H9 (cell line): ENCODE results near the gene MS4A6E. TPM values are rescaled to one million over a fixed set of nuclear protein-coding genes. Genes with fewer than 3 reads are reported as not detected.

ENCODE experiments used
- DNase-seq: peaks from one replicate; pipeline ENCODE4 v3.0.0-alpha.2; 2017
- H2AFZ ChIP-seq: one replicate; pipeline ENCODE4 v1.6.1; 2013; ENCODE audit warnings: mild to moderate bottlenecking, low read length, control low read depth, moderate library complexity
- H2AK5ac ChIP-seq: 2 replicates; pipeline ENCODE4 v1.6.1; 2013; ENCODE audit warnings: low read length, control low read depth, mixed read lengths; ENCODE audit not compliant: insufficient read length
- H2BK120ac ChIP-seq: one replicate; pipeline ENCODE4 v1.6.1; 2013; ENCODE audit warnings: low read depth, mild to moderate bottlenecking, low read length, control low read depth, inconsistent platforms; ENCODE audit not compliant: poor library complexity, severe bottlenecking
- H2BK12ac ChIP-seq: 2 replicates; pipeline ENCODE4 v1.6.1; 2013; ENCODE audit warnings: low read length, control low read depth, mixed read lengths, low read depth; ENCODE audit not compliant: insufficient read length
- H2BK15ac ChIP-seq: 2 replicates; pipeline ENCODE4 v1.6.1; 2013; ENCODE audit warnings: low read depth, low read length, control low read depth
- H2BK20ac ChIP-seq: one replicate; pipeline ENCODE4 v1.6.1; 2013; ENCODE audit warnings: low read depth, mild to moderate bottlenecking, low read length, control low read depth, inconsistent platforms; ENCODE audit not compliant: poor library complexity, severe bottlenecking
- H2BK5ac ChIP-seq: 2 replicates; pipeline ENCODE4 v1.6.1; 2013; ENCODE audit warnings: low read length, control low read depth, mixed read lengths; ENCODE audit not compliant: insufficient read length
- H3K14ac ChIP-seq: 2 replicates; pipeline ENCODE4 v1.6.1; 2013; ENCODE audit warnings: low read length, control low read depth; ENCODE audit not compliant: insufficient read depth
- H3K18ac ChIP-seq: 2 replicates; pipeline ENCODE4 v1.6.1; 2013; ENCODE audit warnings: low read depth, mild to moderate bottlenecking, mixed read lengths, low read length, control low read depth; ENCODE audit not compliant: insufficient read length
- H3K23ac ChIP-seq: 2 replicates; pipeline ENCODE4 v1.6.1; 2013; ENCODE audit warnings: low read length, control low read depth, mixed read lengths, low read depth; ENCODE audit not compliant: insufficient read length
- H3K23me2 ChIP-seq: 2 replicates; pipeline ENCODE4 v1.6.1; 2013; ENCODE audit warnings: low read depth, mild to moderate bottlenecking, mixed read lengths, low read length, control low read depth; ENCODE audit not compliant: insufficient read length, poor library complexity, severe bottlenecking
- H3K27ac ChIP-seq: 2 replicates; pipeline ENCODE4 v1.5.1; 2013; ENCODE audit warnings: low read length, control low read depth, mixed read lengths, low read depth; ENCODE audit not compliant: insufficient read length
- H3K27me3 ChIP-seq: 2 replicates; pipeline ENCODE4 v1.6.1; 2013; ENCODE audit warnings: low read length, control low read depth, inconsistent platforms; ENCODE audit not compliant: insufficient read depth
- H3K4ac ChIP-seq: 2 replicates; pipeline ENCODE4 v1.6.1; 2013; ENCODE audit warnings: low read depth, mild to moderate bottlenecking, control low read depth, inconsistent platforms, low read length, moderate library complexity
- H3K4me1 ChIP-seq: 2 replicates; pipeline ENCODE4 v1.6.1; 2013; ENCODE audit warnings: low read length, control low read depth, inconsistent platforms; ENCODE audit not compliant: insufficient read depth
- H3K4me2 ChIP-seq: 2 replicates; pipeline ENCODE4 v1.6.1; 2013; ENCODE audit warnings: low read length, control low read depth, mixed read lengths; ENCODE audit not compliant: insufficient read length, insufficient read depth
- H3K56ac ChIP-seq: 2 replicates; pipeline ENCODE4 v1.6.1; 2013; ENCODE audit warnings: low read depth, mild to moderate bottlenecking, mixed read lengths, low read length, control low read depth; ENCODE audit not compliant: insufficient read length
- H3K79me1 ChIP-seq: 2 replicates; pipeline ENCODE4 v1.6.1; 2013; ENCODE audit warnings: low read depth, mild to moderate bottlenecking, moderate library complexity, low read length, control low read depth, inconsistent platforms; ENCODE audit not compliant: insufficient read depth, poor library complexity, severe bottlenecking
- H3K79me2 ChIP-seq: 2 replicates; pipeline ENCODE4 v1.6.1; 2013; ENCODE audit warnings: low read length, control low read depth, inconsistent platforms; ENCODE audit not compliant: insufficient read depth
- H3K9ac ChIP-seq: 2 replicates; pipeline ENCODE4 v1.6.1; 2013; ENCODE audit warnings: low read length, control low read depth, mixed read lengths; ENCODE audit not compliant: insufficient read length; ENCODE audit errors: extremely low read depth
- H3K9me3 ChIP-seq: one replicate; pipeline ENCODE4 v1.6.1; 2013; ENCODE audit warnings: low read depth, low read length, inconsistent platforms; ENCODE audit not compliant: control insufficient read depth
- H3T11ph ChIP-seq: one replicate; pipeline ENCODE4 v1.6.1; 2013; ENCODE audit warnings: mild to moderate bottlenecking, low read length, control low read depth, inconsistent platforms
- H4K20me1 ChIP-seq: one replicate; pipeline ENCODE4 v1.6.1; 2013; ENCODE audit not compliant: control insufficient read depth, insufficient read length, insufficient read depth
- H4K5ac ChIP-seq: 2 replicates; pipeline ENCODE4 v1.6.1; 2013; ENCODE audit warnings: low read depth, mild to moderate bottlenecking, mixed read lengths, low read length, control low read depth; ENCODE audit not compliant: insufficient read length
- H4K8ac ChIP-seq: replicated peaks from 2 replicates; pipeline ENCODE4 v1.6.1; 2013; ENCODE audit warnings: low read length, control low read depth, mixed read lengths, low read depth; ENCODE audit not compliant: insufficient read length
- H4K91ac ChIP-seq: 2 replicates; pipeline ENCODE4 v1.6.1; 2013; ENCODE audit warnings: low read depth, mild to moderate bottlenecking, moderate library complexity, mixed read lengths, low read length, control low read depth; ENCODE audit not compliant: insufficient read length
- H3K27ac Mint-ChIP-seq, 3 experiments: 2 replicates in 2 of 3; 3 replicates in 1 of 3; pipeline ENCODE4 v1.8.0; 2020 to 2021; ENCODE audit warnings: mixed read lengths in 3 of 3, mild to moderate bottlenecking in 1 of 3, moderate library complexity in 1 of 3
- H3K27me3 Mint-ChIP-seq: 2 replicates; pipeline ENCODE4 v1.8.0; 2021; ENCODE audit warnings: low read depth, mild to moderate bottlenecking, moderate library complexity, mixed read lengths
- H3K36me3 Mint-ChIP-seq, 3 experiments: 2 replicates in 2 of 3; 3 replicates in 1 of 3; pipeline ENCODE4 v1.8.0; 2020 to 2021; ENCODE audit warnings: low read depth in 3 of 3, mixed read lengths in 3 of 3; ENCODE audit not compliant: insufficient read depth in 1 of 3
- H3K4me1 Mint-ChIP-seq, 2 experiments: 2 replicates each; pipeline ENCODE4 v1.8.0; 2020; ENCODE audit warnings: mixed read lengths in 2 of 2
- H3K4me3 Mint-ChIP-seq, 2 experiments: 2 replicates in 1 of 2; 3 replicates in 1 of 2; pipeline ENCODE4 v1.8.0; 2020 to 2021; ENCODE audit warnings: mild to moderate bottlenecking in 2 of 2, mixed read lengths in 2 of 2, moderate library complexity in 1 of 2
- H3K9me3 Mint-ChIP-seq, 2 experiments: 2 replicates in 1 of 2; 3 replicates in 1 of 2; pipeline ENCODE4 v1.8.0; 2020; ENCODE audit warnings: mild to moderate bottlenecking in 2 of 2, mixed read lengths in 2 of 2, moderate library complexity in 1 of 2
- CTCF ChIP-seq: fragments of 200-600 bp; sonication (generic); conservative IDR thresholded peaks from 3 replicates; pipeline ENCODE4 v1.8.0; 2021; ENCODE audit warnings: antibody characterized with exemption, mild to moderate bottlenecking
- WGBS: extraction: QIAGEN DNeasy Blood & Tissue Kit; methylation state at CpG from one replicate; pipeline ENCODE4 v1.1.7; 2013; ENCODE audit warnings: missing lambda C conversion rate, low lambda C conversion rate, mixed read lengths; ENCODE audit not compliant: insufficient read length; ENCODE audit errors: extremely low coverage; 5-methylcytosine and 5-hydroxymethylcytosine counted together
- total RNA-seq: library from RNA; stranded (reverse); gene quantifications from 2 replicates; pipeline ENCODE4 v1.2.1, GENCODE V29; 2021

The MS4A6E gene
- total RNA-seq, 1 experiment from 2014 or later: not detected

GRCh38 chr11:60334005-60334620 is 7.1 kb downstream of the MS4A6E start:
- Histone ChIP-seq H3T11ph (no peak overlapping the region), H4K8ac (no peak overlapping the region), H3K9me3 (no peaks in the 10 kb centered on the region), H2BK5ac (no peak overlapping the region), H3K23ac (no peak overlapping the region), H2AK5ac (no peak overlapping the region), H3K4me1 (no peaks in the 10 kb centered on the region), H4K5ac (no peak overlapping the region), H4K20me1 (no peaks in the 10 kb centered on the region), H3K79me2 (no peaks in the 10 kb centered on the region), H2BK20ac (no peak overlapping the region), H3K27me3 (no peaks in the 10 kb centered on the region), H3K14ac (no peak overlapping the region), H2AFZ (no peak overlapping the region), H4K91ac (no peak overlapping the region), H2BK120ac (no peak overlapping the region), H3K27ac (no peak overlapping the region), H3K18ac (peak overlapping the region; percentile 54), H3K23me2 (no peaks in the 10 kb centered on the region), H3K56ac (no peak overlapping the region), H3K4ac (no peak overlapping the region), H3K9ac (no peak overlapping the region), H2BK12ac (no peak overlapping the region), H2BK15ac (no peak overlapping the region), H3K79me1 (no peaks in the 10 kb centered on the region), H3K4me2 (no peak overlapping the region)
- no CpG with 5 or more reads among the region's 2 CpGs for WGBS
- peaks cover 18 to 20% of the 10 kb centered on the region in 2 experiments for H3K4me1 Mint-ChIP-seq
- peak; percentile 76 for TF ChIP-seq CTCF
- no peak overlapping the region for H3K4me3 Mint-ChIP-seq
- H3K27ac Mint-ChIP-seq: no peak overlapping the region
- H3K9me3 Mint-ChIP-seq: peaks cover 12 to 15% of the 10 kb centered on the region in 2 experiments
- H3K36me3 Mint-ChIP-seq: peaks cover 2 to 4% (median 2%) of the 10 kb centered on the region in 3 experiments; a peak in 3 of 7 replicates
- DNase-seq: peak; percentile 87
- no peaks in the 10 kb centered on the region for H3K27me3 Mint-ChIP-seq
